ENCODE measurements around the gene DIPK1A.

DIPK1A gene

DNA sequence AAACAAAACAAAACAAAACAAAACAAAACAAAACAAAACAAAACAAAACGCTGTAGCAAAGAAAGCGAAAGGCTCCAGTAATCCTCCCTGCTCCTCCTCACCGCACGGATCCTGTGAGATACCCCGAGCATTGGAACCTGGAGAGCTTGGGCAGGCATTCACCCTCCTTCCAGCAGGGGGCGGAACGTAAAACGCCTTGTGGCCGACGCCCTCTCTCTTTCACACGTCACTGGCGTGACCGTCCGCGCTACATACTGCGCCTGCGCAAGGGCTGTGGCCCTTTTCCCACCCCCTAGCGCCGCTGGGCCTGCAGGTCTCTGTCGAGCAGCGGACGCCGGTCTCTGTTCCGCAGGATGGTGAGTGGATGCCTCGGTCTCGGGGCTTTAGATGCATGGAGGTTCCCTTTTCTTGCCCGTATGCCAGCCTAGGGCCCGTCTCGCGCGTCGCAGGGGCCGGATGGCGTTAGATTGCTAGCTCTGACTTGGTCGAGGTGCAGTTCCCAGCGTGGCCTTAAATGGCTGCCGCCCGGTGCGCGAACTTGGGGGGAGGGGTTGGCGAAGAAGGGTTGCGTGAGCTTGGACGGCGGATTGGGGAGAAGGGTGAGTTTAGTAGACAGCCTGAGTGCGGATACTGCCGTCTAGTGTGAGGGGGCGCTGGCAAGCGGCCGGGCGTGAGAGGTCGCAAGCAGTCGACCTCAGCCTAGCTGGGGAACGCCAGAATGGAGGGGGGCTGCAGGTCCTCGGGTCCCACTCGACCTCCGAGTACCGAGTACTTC lies 129.3 kb downstream of the DIPK1A start, which contains the start of gene RPL5:
Gene RPL5 (plus strand): TSS at position 279 of the 775 bp plus-strand sequence. CDS start 75 bp downstream, at position 354.
- H3K36me3 Mint-ChIP-seq = peaks cover 22% of the 10 kb centered on the region
- DNase-seq (ENCODE audit: low spot score in 2 of 2) (peak; percentile 98), ATAC-seq (ENCODE audit: low read depth) (peak; percentile 88)
- peak within 1 kb of the TSS; percentile 95 for H3K4me3 Mint-ChIP-seq
- H3K27ac Mint-ChIP-seq = peak within 1 kb of the TSS; percentile 97
- peaks cover 30% of the 10 kb centered on the region for H3K4me1 Mint-ChIP-seq
- H3K9me3 Mint-ChIP-seq = no peaks in the 10 kb centered on the region
- H3K27me3 Mint-ChIP-seq = no peaks in the 10 kb centered on the region

DNA sequence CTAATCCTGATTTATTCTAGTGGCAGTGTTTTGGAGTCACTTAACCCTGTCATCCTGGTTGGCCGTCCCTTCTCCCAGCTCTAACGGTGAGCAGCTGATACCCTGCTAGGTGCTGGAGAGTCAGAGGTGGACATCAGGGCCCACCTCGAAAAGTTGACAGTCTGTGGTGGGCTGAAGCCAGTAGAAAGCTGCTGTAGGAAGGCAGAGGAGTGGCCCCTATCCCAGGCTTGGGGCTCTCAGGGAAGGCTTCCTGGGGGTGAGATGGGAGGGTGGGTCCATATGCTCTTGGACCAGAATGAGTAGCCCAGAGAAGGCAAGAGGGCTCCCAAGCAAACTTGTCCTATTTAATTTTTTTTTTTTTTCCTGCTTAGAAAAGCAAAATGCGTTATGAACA lies 129.9 kb downstream of the DIPK1A start:
- Mint-ChIP-seq H3K4me3 (peak overlapping the region; percentile 95), H3K36me3 (peaks cover 22% of the 10 kb centered on the region), H3K27me3 (no peaks in the 10 kb centered on the region), H3K9me3 (no peaks in the 10 kb centered on the region), H3K4me1 (peaks cover 30% of the 10 kb centered on the region), H3K27ac (no peak overlapping the region)
- ATAC-seq (ENCODE audit: low read depth) (no peak), DNase-seq (ENCODE audit: low spot score in 2 of 2) (peak in 1 of 2 donors; percentile 14)

DNA sequence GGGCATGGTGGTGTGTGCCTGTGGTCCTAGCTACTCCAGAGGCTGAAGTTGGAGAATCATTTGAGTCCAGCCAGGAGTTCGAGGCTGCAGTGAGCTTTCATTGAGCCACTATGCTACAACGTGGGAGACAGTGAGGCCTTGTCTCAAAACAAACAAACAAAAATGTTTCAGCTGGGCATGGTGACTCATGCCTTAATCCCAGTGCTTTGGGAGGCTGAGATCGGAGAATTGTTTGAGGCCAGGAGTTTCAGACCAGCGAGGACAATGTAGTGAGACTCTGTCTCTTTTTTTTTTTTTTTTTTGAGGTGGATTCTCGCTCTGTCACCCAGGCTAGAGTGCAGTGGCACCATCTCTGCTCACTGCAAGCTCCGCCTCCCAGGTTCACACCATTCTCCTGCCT lies 134.5 kb downstream of the DIPK1A start:
- no peak overlapping the region for H3K4me3 Mint-ChIP-seq
- H3K27me3 Mint-ChIP-seq = no peaks in the 10 kb centered on the region
- no peaks in the 10 kb centered on the region for H3K9me3 Mint-ChIP-seq
- ATAC-seq (ENCODE audit: low read depth) = no peak
- H3K27ac Mint-ChIP-seq = no peak overlapping the region
- H3K36me3 Mint-ChIP-seq = no peaks in the 10 kb centered on the region
- DNase-seq (ENCODE audit: low spot score in 2 of 2) = no peak
- peaks cover 1% of the 10 kb centered on the region for H3K4me1 Mint-ChIP-seq

DNA sequence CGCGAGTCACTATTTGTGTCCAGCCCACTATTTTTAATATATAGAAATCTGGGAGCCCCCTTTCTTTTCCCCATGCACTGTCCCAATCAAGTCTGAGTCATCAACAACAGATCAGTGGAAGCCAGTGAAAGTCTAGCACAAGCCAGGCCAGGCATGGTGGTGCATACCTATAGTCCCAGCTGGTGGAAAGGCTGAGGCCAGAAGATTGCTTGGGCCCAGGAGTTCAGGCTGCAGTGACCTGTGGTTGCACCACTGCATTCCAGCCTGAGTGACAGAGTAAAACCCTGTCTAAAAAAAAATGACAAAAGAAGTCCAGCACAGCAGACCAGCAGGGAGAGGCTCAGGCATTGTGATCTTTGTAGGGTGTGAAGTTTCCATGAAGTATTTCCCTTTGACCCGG lies 138.4 kb downstream of the DIPK1A start:
- ATAC-seq (ENCODE audit: low read depth) (no peak), DNase-seq (ENCODE audit: low spot score in 2 of 2) (no peak)
- H3K36me3 Mint-ChIP-seq = no peaks in the 10 kb centered on the region
- H3K27me3 Mint-ChIP-seq = peaks cover 1% of the 10 kb centered on the region
- H3K4me3 Mint-ChIP-seq = no peak overlapping the region
- H3K4me1 Mint-ChIP-seq = no peaks in the 10 kb centered on the region
- no peak overlapping the region for H3K27ac Mint-ChIP-seq
- H3K9me3 Mint-ChIP-seq = no peaks in the 10 kb centered on the region

DNA sequence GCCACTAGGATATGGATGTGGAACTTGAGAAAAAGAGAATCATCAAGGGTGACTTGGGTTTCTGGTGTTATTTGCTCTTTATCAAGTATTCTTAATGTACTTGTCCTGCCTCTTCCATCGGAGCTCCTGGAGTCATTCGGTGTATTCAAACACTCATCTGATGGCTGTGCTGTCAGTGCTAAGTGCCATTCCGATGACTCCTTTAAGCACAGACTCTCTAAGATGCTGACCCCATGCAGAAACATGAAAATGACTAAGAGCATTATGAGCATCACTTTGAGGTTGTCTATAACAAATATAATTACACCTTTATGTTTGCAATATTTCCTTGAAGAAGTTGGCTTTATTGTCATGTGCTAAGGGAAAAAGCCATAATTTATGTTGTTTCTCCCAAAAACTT lies 140.7 kb downstream of the DIPK1A start:
- Mint-ChIP-seq H3K4me3 (no peak overlapping the region), H3K27me3 (peaks cover 1% of the 10 kb centered on the region), H3K27ac (no peak overlapping the region), H3K4me1 (no peaks in the 10 kb centered on the region), H3K36me3 (no peaks in the 10 kb centered on the region), H3K9me3 (no peaks in the 10 kb centered on the region)
- no peak for ATAC-seq (ENCODE audit: low read depth)
- no peak for DNase-seq (ENCODE audit: low spot score in 2 of 2)

DNA sequence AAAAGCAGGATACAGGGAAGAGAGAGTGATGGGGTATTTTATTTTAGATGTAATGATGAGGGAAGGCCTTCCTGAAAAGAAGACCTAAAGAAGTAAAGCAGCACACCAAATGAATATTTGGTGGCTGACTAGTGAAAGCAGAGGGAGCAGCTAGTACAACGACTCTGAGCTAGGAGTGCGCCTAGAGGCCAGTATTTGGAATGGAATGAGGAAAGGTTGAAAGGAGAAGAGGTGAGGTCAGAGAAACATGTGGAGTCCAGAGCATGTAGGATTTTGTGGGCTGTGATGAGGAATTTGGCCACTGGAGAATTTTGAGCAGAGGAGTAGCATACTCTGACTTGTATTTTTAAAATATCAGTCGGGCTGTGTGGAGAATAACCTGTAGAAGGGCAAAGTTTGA lies 141.2 kb downstream of the DIPK1A start:
- DNase-seq (ENCODE audit: low spot score in 2 of 2) = no peak
- H3K4me3 Mint-ChIP-seq = no peak overlapping the region
- peaks cover 1% of the 10 kb centered on the region for H3K27me3 Mint-ChIP-seq
- no peaks in the 10 kb centered on the region for H3K9me3 Mint-ChIP-seq
- no peaks in the 10 kb centered on the region for H3K36me3 Mint-ChIP-seq
- no peak for ATAC-seq (ENCODE audit: low read depth)
- no peak overlapping the region for H3K27ac Mint-ChIP-seq
- H3K4me1 Mint-ChIP-seq = no peaks in the 10 kb centered on the region

DNA sequence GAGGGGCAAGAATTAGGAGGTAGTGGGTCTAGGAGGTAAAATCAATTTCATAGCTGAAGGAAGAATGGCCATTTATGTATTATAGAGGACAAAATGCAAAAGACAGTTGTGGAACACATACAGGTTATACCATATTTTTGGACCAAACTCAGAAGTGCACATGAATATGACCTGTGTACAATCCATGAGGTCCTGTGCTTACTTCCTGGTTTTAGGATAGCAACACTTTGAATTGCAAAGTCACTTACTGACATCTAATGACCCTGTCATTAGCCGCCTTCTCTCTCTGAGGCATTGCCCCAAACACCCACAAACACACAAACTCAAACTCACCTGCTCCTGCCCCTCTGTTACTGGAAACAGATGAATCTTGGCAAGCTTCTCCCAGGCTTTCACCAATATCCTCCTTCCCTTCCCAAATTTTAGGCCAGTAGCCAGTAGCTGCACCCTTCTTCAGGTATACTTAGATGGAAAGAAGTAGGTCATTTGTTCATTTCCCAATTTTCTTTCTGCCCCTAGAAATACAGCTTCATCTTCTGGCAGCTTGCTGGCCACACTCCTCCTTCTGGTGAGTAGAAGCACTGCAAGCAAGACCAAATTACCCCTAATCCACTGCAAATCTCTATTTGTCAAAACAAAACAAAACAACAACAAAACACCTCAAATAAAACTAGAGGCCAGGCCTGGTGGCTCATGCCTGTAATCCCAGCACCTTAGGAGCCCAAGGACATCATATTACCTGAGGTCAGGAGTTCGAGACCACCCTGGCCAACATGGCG lies 143.1 kb downstream of the DIPK1A start:
- DNase-seq (ENCODE audit: low spot score in 2 of 2) (peak; percentile 15 to 45), ATAC-seq (ENCODE audit: low read depth) (peak; percentile 63)
- Mint-ChIP-seq H3K4me3 (no peak overlapping the region), H3K27ac (no peak overlapping the region), H3K4me1 (no peaks in the 10 kb centered on the region), H3K36me3 (no peaks in the 10 kb centered on the region), H3K27me3 (peaks cover 1% of the 10 kb centered on the region), H3K9me3 (no peaks in the 10 kb centered on the region)

DNA sequence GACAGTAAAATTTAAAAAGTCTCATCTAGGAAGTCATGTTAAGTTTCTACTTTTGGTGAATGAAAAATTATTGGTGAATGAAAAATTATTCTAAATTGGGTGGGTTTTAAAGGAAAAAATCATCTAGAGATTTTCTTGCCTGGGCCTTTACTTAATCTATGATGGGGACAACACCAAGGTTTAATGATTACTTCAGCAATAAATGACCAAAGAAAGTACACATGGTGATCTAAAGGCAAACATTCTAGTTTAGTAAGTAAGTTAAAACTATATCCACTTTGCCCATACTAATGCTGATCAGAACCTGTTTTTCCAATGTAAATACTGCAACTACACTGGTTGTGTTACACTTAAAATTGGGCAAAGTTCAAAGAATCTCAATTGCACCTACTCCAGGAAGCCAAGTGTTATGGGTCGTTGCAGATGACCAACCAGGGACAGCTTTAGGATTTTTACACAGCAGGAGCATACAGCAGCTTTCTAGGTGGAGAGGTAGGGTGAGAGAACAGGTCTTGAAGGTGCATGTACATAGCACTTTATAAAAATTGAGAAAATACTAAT lies 144.0 kb downstream of the DIPK1A start:
- no peaks in the 10 kb centered on the region for H3K4me1 Mint-ChIP-seq
- no peaks in the 10 kb centered on the region for H3K36me3 Mint-ChIP-seq
- no peak overlapping the region for H3K4me3 Mint-ChIP-seq
- no peak overlapping the region for H3K27ac Mint-ChIP-seq
- no peaks in the 10 kb centered on the region for H3K9me3 Mint-ChIP-seq
- H3K27me3 Mint-ChIP-seq = peaks cover 1% of the 10 kb centered on the region
- ATAC-seq (ENCODE audit: low read depth) (no peak), DNase-seq (ENCODE audit: low spot score in 2 of 2) (no peak)

DNA sequence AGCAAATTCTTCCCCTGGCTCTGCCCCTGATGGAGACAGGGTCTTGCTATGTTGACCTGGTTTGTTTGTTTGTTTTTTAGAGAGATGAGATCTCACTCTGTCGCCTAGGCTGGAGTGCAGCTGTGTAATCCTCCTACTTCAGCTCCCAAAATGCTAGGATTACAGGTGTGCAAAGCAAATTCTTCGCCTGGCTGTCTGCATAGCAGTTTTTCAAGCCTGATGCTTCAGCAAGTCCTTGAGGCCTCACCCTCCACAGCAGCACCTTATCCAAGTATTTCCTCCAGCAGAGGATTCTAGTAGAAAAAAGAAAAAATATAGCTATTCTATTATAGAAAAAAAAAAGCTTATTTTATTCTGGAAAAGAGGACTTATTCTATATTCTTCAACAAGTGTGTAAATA lies 144.5 kb downstream of the DIPK1A start:
- H3K27ac Mint-ChIP-seq = no peak overlapping the region
- H3K27me3 Mint-ChIP-seq = peaks cover 1% of the 10 kb centered on the region
- no peak overlapping the region for H3K4me3 Mint-ChIP-seq
- no peaks in the 10 kb centered on the region for H3K36me3 Mint-ChIP-seq
- DNase-seq (ENCODE audit: low spot score in 2 of 2) (no peak), ATAC-seq (ENCODE audit: low read depth) (no peak)
- H3K9me3 Mint-ChIP-seq = no peaks in the 10 kb centered on the region
- no peaks in the 10 kb centered on the region for H3K4me1 Mint-ChIP-seq

DNA sequence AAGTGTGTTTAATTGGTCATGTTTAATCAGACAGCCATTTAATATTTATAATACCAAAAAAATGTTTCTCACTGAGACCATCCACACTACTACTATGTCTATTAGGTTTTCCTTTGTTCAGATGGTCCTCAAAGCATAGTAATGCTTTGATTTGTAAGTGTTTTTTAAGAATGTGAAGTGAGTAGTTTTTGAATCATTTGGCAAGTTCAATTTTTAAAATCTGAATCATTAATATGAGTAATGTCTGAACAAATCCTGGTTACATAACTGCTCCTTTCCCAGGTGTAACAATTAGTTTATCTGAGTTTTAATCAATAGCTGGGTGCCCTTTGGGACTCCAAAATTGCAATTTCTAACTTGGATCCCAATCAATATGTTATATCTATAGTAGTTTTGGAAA lies 152.9 kb downstream of the DIPK1A start:
- peaks cover 4% of the 10 kb centered on the region for H3K4me1 Mint-ChIP-seq
- H3K27me3 Mint-ChIP-seq = no peaks in the 10 kb centered on the region
- H3K27ac Mint-ChIP-seq = no peak overlapping the region
- DNase-seq (ENCODE audit: low spot score in 2 of 2) = no peak
- no peak overlapping the region for H3K4me3 Mint-ChIP-seq
- H3K9me3 Mint-ChIP-seq = peaks cover 2% of the 10 kb centered on the region
- ATAC-seq (ENCODE audit: low read depth) = no peak
- H3K36me3 Mint-ChIP-seq = no peaks in the 10 kb centered on the region

DNA sequence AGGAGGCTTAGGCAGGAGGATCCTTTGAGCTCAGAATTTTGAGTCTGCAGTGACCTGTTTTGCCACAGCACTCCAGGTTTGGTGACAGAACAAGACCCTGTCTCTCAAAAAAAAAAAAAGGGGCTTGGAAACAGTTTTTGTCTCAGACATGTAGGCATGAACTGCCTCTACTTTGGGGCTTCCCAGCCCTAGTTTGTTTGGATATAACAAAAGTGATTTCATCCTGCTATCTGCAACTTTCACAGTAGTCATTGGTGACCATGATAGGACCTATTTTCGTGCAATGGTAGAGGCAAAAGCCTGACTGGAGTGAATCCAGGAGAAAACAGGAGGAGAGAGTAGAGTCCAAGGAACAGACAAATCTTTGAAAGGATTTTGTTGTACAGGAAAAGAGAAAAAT lies 156.0 kb downstream of the DIPK1A start:
- H3K4me1 Mint-ChIP-seq = peaks cover 6% of the 10 kb centered on the region
- no peaks in the 10 kb centered on the region for H3K27me3 Mint-ChIP-seq
- DNase-seq (ENCODE audit: low spot score in 2 of 2) (no peak), ATAC-seq (ENCODE audit: low read depth) (no peak)
- H3K36me3 Mint-ChIP-seq = no peaks in the 10 kb centered on the region
- no peak overlapping the region for H3K4me3 Mint-ChIP-seq
- peaks cover 2% of the 10 kb centered on the region for H3K9me3 Mint-ChIP-seq
- H3K27ac Mint-ChIP-seq = no peak overlapping the region

DNA sequence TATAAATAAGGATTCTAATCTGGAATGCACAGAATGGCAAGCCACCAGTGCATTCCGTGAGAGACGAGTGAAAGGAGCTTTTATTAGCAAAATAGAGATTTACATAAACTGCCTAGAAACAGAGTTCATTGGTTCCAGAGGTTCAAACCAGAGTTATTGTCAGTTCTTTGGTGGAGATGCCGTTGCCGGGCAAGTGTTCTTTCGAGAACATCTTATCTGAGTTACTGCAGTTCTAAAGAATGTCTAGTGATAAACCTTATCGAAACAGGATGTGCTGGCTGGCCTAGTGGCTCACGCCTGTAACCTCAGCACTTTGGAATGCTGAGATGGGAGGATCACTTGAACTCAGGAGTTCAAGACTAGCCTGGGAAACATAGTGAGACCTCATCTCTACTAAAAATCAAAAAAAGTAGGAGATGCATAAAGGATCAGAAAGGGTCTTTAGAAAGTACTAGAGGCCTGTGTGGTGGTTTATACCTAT lies 156.5 kb downstream of the DIPK1A start:
- no peak overlapping the region for H3K4me3 Mint-ChIP-seq
- H3K36me3 Mint-ChIP-seq = no peaks in the 10 kb centered on the region
- ATAC-seq (ENCODE audit: low read depth) (peak; percentile 97), DNase-seq (ENCODE audit: low spot score in 2 of 2) (peak in 1 of 2 donors; percentile 20)
- peaks cover 2% of the 10 kb centered on the region for H3K9me3 Mint-ChIP-seq
- H3K4me1 Mint-ChIP-seq = peaks cover 6% of the 10 kb centered on the region
- H3K27ac Mint-ChIP-seq = no peak overlapping the region
- no peaks in the 10 kb centered on the region for H3K27me3 Mint-ChIP-seq

DNA sequence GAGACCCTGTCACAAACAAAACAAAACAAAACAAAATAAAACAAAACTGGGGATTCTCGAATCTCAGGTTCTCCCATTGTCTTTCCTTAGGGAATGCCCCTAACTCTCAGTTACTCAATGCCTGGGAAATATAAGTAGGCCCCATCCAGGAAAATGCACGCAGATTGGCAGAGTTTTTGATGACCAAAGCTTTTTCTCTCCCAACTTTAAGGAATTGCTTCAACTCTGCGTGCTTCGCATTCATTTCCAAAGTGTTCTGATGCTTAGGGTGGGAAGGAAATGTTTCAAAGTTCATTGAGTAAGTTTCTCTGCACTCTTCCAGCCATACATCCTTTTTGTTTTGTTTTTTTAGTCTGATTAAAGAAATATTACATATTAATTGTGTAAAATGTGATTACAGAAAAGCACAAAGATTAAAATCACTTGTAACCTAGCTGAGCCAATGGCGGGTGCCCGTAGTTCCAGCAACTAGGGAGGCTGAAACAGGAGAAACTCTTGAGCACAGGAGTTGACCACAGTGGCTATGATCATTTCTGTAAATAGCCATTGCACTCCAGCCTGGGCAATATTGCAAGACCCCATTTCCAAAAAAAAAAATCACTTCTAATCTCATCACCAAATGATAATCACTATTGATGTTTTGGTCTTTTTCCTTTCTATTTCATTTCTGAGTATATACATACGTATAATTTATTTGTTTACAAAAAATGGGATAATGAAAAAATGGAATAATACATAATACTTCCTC lies 157.9 kb downstream of the DIPK1A start:
- Mint-ChIP-seq H3K9me3 (peaks cover 2% of the 10 kb centered on the region), H3K27ac (no peak overlapping the region), H3K36me3 (no peaks in the 10 kb centered on the region), H3K4me1 (peaks cover 6% of the 10 kb centered on the region), H3K4me3 (no peak overlapping the region), H3K27me3 (no peaks in the 10 kb centered on the region)
- ATAC-seq (ENCODE audit: low read depth) (no peak), DNase-seq (ENCODE audit: low spot score in 2 of 2) (no peak)

DNA sequence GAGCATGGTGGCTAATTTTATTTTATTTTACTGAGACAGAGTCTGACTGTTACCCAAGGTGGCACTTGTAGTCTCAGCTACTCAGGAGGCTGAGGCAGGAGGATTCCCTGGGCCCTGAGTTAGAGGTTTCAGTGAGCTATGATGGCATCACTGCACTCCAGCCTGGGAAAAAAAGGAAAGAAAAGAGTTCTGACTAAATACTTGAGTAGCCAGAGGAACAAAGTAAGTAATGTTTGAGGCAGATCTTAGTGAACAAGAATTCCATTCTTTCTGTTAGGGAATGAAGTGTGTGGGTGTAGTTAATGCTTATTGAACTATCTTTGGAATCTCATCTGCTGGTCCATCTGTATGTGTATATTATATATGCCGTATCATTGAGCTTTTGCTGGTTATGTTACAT lies 163.3 kb downstream of the DIPK1A start:
- H3K4me1 Mint-ChIP-seq = peaks cover 2% of the 10 kb centered on the region
- no peaks in the 10 kb centered on the region for H3K9me3 Mint-ChIP-seq
- ATAC-seq (ENCODE audit: low read depth) (no peak), DNase-seq (ENCODE audit: low spot score in 2 of 2) (no peak)
- no peaks in the 10 kb centered on the region for H3K36me3 Mint-ChIP-seq
- H3K27me3 Mint-ChIP-seq = peaks cover 5% of the 10 kb centered on the region
- H3K27ac Mint-ChIP-seq = no peak overlapping the region
- no peak overlapping the region for H3K4me3 Mint-ChIP-seq

All from memory B cell (primary cell).